PC-9 (cell line): ENCODE measurements around the gene TMEM51. TPM values are rescaled to one million over a fixed set of nuclear protein-coding genes. Genes with fewer than 3 reads are reported as not detected.
A peak's percentile ranks its signal among the peaks of the same experiment; 100 is the strongest.

Experiments used
- BruUV-seq: library from RNA; stranded (reverse); fragments of 400-500 nt; replicated peaks from 2 replicates; lab custom pipeline; 2021; lab: Mats Ljungman, UMichigan
- CTCF ChIA-PET: fragments of 300-600 bp; sonication (Branson Sonifier 250); formaldehyde crosslinking; loops from one replicate; lab custom pipeline; 2022; ENCODE audit warnings: antibody characterized with exemption; lab: Charles Lee
- POLR2A ChIA-PET: fragments of 300-600 bp; sonication (Branson Sonifier 250); formaldehyde crosslinking; loops from one replicate; lab custom pipeline; 2022; ENCODE audit warnings: antibody characterized with exemption; ENCODE audit not compliant: unreplicated experiment; lab: Charles Lee
- DNase-seq, 2 experiments: peaks; one replicate each; pipeline versions ENCODE4 v3.0.0 to v3.0.0-alpha.2; 2015 to 2022; ENCODE audit warnings: mixed read lengths in 1 of 2
- H2AFZ ChIP-seq: fragments of 200-600 bp; sonication (generic); 2 replicates; pipeline ENCODE4 v1.8.1; 2017; ENCODE audit warnings: antibody characterized with exemption
- H3F3A ChIP-seq: fragments of 200-600 bp; sonication (generic); 2 replicates; pipeline ENCODE4 v1.8.1; 2017; ENCODE audit warnings: antibody characterized with exemption, mild to moderate bottlenecking, low read depth; ENCODE audit not compliant: insufficient read depth
- H3K27ac ChIP-seq: fragments of 200-600 bp; sonication (generic); 2 replicates; pipeline ENCODE4 v1.6.1; 2016; ENCODE audit warnings: mixed run types
- H3K27me3 ChIP-seq: fragments of 200-600 bp; sonication (generic); 2 replicates; pipeline ENCODE4 v1.6.1; 2016; ENCODE audit warnings: low read depth, mixed run types; ENCODE audit not compliant: insufficient read depth
- H3K36me3 ChIP-seq: fragments of 200-600 bp; sonication (generic); 2 replicates; pipeline ENCODE4 v1.6.1; 2016; ENCODE audit warnings: low read depth, mixed run types
- H3K4me1 ChIP-seq: fragments of 200-600 bp; sonication (generic); replicated peaks from 2 replicates; pipeline ENCODE4 v1.6.1; 2016; ENCODE audit warnings: mixed run types; ENCODE audit not compliant: insufficient read depth
- H3K4me2 ChIP-seq: fragments of 200-600 bp; sonication (generic); 2 replicates; pipeline ENCODE4 v1.6.1; 2017; ENCODE audit warnings: mixed run types
- H3K4me3 ChIP-seq: fragments of 200-600 bp; sonication (generic); 2 replicates; pipeline ENCODE4 v1.6.1; 2016; ENCODE audit warnings: mixed run types
- H3K79me2 ChIP-seq: fragments of 200-600 bp; sonication (generic); 2 replicates; pipeline ENCODE4 v1.6.1; 2017; ENCODE audit warnings: low read depth, mixed run types
- H3K9me2 ChIP-seq: fragments of 200-600 bp; sonication (generic); 2 replicates; pipeline ENCODE4 v1.8.1; 2017; ENCODE audit warnings: mild to moderate bottlenecking; ENCODE audit not compliant: insufficient read depth
- H3K9me3 ChIP-seq: fragments of 200-600 bp; sonication (generic); 2 replicates; pipeline ENCODE4 v1.8.1; 2016; ENCODE audit warnings: low read depth; ENCODE audit not compliant: insufficient read depth
- H4K20me1 ChIP-seq: fragments of 200-600 bp; sonication (generic); 2 replicates; pipeline ENCODE4 v1.8.1; 2017; ENCODE audit not compliant: insufficient read depth
- EZH2 ChIP-seq: fragments of 200-600 bp; sonication (generic); IDR thresholded peaks from 2 replicates; pipeline ENCODE4 v1.8.0; 2017; ENCODE audit warnings: antibody characterized with exemption, low read depth
- intact Hi-C: fragments of 100-400 bp; cut with micrococcal nuclease; formaldehyde crosslinking; loops from one replicate; pipeline ENCODE4 v1.10.0; 2022; ENCODE audit not compliant: unreplicated experiment
- total RNA-seq: library from RNA; stranded (reverse); gene quantifications from 2 replicates; pipeline ENCODE4 v1.2.3, GENCODE V29; 2021
- TF ChIP-seq, protein P1 (sequence below): fragments of 200-600 bp; sonication (generic); conservative IDR thresholded peaks from 2 replicates; pipeline ENCODE4 v1.6.1; 2017; ENCODE audit warnings: mixed run types, antibody characterized with exemption, mild to moderate bottlenecking, moderate library complexity

The TMEM51 gene
- total RNA-seq, 1 experiment from 2014 or later, result 11.7 TPM

DNA sequence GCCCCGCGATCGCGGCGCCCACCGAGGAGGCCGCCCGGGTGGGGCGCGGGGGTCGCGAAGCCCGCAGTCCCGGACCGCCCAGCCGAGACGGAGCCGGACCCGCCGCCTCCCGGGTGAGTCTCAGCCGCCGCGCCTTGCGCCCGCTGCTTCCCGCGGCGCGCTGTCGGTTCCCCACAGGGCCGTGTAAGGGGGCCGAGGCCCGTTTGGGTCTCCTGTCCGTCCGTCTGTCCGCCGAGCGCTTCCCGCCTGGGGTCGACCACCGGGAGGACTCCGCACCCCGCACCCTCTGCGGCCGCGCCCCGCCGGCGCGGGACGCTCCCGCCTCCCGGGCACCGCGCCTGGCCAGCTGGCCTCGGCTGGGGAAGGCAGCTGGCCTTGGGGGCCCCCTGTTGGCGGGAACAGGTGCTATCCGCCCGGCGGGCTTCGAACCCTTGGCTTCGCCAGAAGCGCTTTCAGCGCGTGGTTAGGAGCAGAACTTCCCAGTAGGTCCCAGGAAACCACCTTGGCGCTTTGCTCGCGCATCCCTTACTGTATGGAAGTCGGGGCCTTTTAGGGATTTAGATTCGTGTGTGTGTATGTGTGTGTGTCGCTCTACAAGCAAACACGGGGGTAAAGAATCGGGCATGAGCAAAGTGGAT lies 414 bp downstream of the TMEM51 start:
- H3K4me1 ChIP-seq, result peaks cover 14% of the 10 kb centered on the region
- CTCF ChIA-PET, result no interaction called here

DNA sequence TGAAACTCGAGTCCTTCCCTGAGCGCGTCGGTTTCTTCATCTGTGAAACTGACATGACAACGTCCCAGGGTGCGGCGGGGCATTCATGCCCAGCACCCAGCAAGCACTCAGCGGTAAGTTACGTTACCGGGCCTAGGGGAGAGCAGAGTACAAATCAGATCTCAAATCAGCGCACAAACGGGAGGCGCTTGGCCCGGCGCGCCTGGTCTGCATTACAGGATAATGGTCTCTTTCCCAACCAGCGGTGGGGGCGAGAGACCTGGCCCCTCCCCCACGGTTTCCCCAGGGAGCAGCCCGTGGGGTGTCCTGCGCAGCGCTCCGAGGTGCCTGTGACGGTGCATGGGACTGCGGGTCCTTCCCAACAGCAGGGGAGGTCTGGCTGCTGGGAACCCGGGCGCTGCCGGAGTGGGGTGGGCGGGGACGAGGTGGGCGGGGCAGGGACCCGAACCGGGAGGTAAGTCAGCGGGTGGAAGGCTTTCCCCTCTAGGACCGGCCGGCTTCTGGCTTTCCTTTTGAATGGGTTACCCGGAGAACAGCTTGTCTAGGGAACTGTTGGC lies 1.0 kb downstream of the TMEM51 start:
- H3K27me3 ChIP-seq, result no peaks in the 10 kb centered on the region
- no peaks in the 10 kb centered on the region for H4K20me1 ChIP-seq
- H3K9me3 ChIP-seq, result no peaks in the 10 kb centered on the region
- H3K36me3 ChIP-seq, result no peaks in the 10 kb centered on the region
- H2AFZ ChIP-seq, result peak overlapping the region; percentile 62
- peaks cover 12% of the 10 kb centered on the region; the same call in 1 of the 2 replicates for H3F3A ChIP-seq
- peaks cover 25% of the 10 kb centered on the region for H3K79me2 ChIP-seq
- ChIA-PET CTCF (no interaction called here), POLR2A (no interaction called here)
- H3K9me2 ChIP-seq, result no peaks in the 10 kb centered on the region
- H3K27ac ChIP-seq, result no peak overlapping the region
- DNase-seq, result peak in 1 of 2 experiments; percentile 32
- TF ChIP-seq, protein P1, sequence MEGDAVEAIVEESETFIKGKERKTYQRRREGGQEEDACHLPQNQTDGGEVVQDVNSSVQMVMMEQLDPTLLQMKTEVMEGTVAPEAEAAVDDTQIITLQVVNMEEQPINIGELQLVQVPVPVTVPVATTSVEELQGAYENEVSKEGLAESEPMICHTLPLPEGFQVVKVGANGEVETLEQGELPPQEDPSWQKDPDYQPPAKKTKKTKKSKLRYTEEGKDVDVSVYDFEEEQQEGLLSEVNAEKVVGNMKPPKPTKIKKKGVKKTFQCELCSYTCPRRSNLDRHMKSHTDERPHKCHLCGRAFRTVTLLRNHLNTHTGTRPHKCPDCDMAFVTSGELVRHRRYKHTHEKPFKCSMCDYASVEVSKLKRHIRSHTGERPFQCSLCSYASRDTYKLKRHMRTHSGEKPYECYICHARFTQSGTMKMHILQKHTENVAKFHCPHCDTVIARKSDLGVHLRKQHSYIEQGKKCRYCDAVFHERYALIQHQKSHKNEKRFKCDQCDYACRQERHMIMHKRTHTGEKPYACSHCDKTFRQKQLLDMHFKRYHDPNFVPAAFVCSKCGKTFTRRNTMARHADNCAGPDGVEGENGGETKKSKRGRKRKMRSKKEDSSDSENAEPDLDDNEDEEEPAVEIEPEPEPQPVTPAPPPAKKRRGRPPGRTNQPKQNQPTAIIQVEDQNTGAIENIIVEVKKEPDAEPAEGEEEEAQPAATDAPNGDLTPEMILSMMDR, result peak; percentile 26; the same call in 1 of the 2 replicates
- TF ChIP-seq EZH2, result no peak
- peaks cover 17% of the 10 kb centered on the region for H3K4me1 ChIP-seq
- H3K4me3 ChIP-seq, result peak overlapping the region; percentile 68
- BruUV-seq, result no TSS peak
- intact Hi-C loops, result loop anchor here (2.0 to 10.0 kb wide), 3 partner anchors 24 to 370 kb away; partner anchors contain the start of genes CASP9 and DNAJC16
- H3K4me2 ChIP-seq, result peak overlapping the region; percentile 88

More for the DNA sequence above, 414 bp downstream of the TMEM51 start:
- Histone ChIP-seq H3K4me3 (peak overlapping the region; percentile 68), H3K27me3 (no peaks in the 10 kb centered on the region), H2AFZ (peak overlapping the region; percentile 62), H3K36me3 (no peaks in the 10 kb centered on the region), H3K9me3 (no peaks in the 10 kb centered on the region), H3F3A (peaks cover 11% of the 10 kb centered on the region; the same call in 1 of the 2 replicates), H3K4me2 (peak overlapping the region; percentile 88), H3K9me2 (no peaks in the 10 kb centered on the region), H4K20me1 (no peaks in the 10 kb centered on the region), H3K27ac (peak overlapping the region; percentile 43; the same call in 1 of the 2 replicates), H3K79me2 (peaks cover 21% of the 10 kb centered on the region)
- TF ChIP-seq EZH2, result no peak
- TF ChIP-seq, protein P1, result peak; percentile 76
- intact Hi-C loops, result loop anchor here (1.0 to 10.0 kb wide), 5 partner anchors 25 to 371 kb away; partner anchors contain the start of genes CASP9 and DNAJC16
- peak; percentile 40 to 60 for DNase-seq
- POLR2A ChIA-PET, result interaction anchor here (0.5 to 0.7 kb wide), 2 partner anchors 373 to 886 kb away, joined by 3 read pairs; partner anchors contain the start of gene DNAJC16
- TSS peak; percentile 24 for BruUV-seq

DNA sequence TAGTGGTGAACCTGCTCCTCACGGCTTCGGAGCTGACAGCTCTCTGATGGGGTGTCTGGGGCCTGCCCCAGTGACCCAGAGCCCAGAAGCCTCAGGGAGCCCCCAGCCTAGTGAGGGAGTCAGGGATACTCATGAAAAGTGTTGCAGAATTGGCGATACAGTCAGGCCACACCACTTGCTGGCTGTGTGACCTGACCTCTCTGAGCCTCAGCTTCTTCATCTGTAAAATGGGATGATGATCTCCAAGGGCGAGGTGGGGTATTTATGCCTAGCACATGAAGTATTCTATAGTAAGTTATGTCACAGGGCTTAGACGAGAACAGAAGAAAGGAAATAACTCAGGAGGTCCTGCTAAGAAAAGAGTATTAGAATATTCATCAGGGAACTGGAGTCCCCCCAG lies 1.6 kb downstream of the TMEM51 start:
- ChIA-PET POLR2A (no interaction called here), CTCF (no interaction called here)
- no peak for TF ChIP-seq EZH2
- TF ChIP-seq, protein P1, result no peak
- H4K20me1 ChIP-seq, result no peaks in the 10 kb centered on the region
- H3F3A ChIP-seq, result peaks cover 12% of the 10 kb centered on the region; the same call in 1 of the 2 replicates
- H2AFZ ChIP-seq, result no peak overlapping the region
- intact Hi-C loops, result loop anchor here (2.0 to 10.0 kb wide), 2 partner anchors 24 to 370 kb away; partner anchors contain the start of genes CASP9 and DNAJC16
- BruUV-seq, result no TSS peak
- no peaks in the 10 kb centered on the region for H3K9me2 ChIP-seq
- H3K4me3 ChIP-seq, result no peak overlapping the region
- peak overlapping the region; percentile 88; the same call in 1 of the 2 replicates for H3K4me2 ChIP-seq
- no peak overlapping the region for H3K27ac ChIP-seq
- peaks cover 17% of the 10 kb centered on the region for H3K4me1 ChIP-seq
- H3K27me3 ChIP-seq, result no peaks in the 10 kb centered on the region
- peaks cover 28% of the 10 kb centered on the region for H3K79me2 ChIP-seq
- DNase-seq, result no peak
- H3K36me3 ChIP-seq, result no peaks in the 10 kb centered on the region
- no peaks in the 10 kb centered on the region for H3K9me3 ChIP-seq
